ENCODE measurements around the gene DROSHA.
"Not testable (repeated sequence)": the region's sequence is repeated elsewhere in the genome, so short reads cannot be mapped to it uniquely, and the experiment has no call there.

Gene DROSHA

GRCh38 chr5:31397926-31398557, 133.9 kb downstream of the DROSHA start:
- DNase-seq (ENCODE audit: low read depth, low spot score): no peak
- TF ChIP-seq, protein P1, sequence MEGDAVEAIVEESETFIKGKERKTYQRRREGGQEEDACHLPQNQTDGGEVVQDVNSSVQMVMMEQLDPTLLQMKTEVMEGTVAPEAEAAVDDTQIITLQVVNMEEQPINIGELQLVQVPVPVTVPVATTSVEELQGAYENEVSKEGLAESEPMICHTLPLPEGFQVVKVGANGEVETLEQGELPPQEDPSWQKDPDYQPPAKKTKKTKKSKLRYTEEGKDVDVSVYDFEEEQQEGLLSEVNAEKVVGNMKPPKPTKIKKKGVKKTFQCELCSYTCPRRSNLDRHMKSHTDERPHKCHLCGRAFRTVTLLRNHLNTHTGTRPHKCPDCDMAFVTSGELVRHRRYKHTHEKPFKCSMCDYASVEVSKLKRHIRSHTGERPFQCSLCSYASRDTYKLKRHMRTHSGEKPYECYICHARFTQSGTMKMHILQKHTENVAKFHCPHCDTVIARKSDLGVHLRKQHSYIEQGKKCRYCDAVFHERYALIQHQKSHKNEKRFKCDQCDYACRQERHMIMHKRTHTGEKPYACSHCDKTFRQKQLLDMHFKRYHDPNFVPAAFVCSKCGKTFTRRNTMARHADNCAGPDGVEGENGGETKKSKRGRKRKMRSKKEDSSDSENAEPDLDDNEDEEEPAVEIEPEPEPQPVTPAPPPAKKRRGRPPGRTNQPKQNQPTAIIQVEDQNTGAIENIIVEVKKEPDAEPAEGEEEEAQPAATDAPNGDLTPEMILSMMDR (IDR thresholded peaks at IDR 0.05; ENCODE audit: low read depth, low read length): no peak
- in situ Hi-C loops (cut with HindIII; ENCODE audit: low sequenced_read_pairs): no loop called here
- no peak overlapping the region for H3K4me3 ChIP-seq (ENCODE audit: low read depth, low read length)

DNA sequence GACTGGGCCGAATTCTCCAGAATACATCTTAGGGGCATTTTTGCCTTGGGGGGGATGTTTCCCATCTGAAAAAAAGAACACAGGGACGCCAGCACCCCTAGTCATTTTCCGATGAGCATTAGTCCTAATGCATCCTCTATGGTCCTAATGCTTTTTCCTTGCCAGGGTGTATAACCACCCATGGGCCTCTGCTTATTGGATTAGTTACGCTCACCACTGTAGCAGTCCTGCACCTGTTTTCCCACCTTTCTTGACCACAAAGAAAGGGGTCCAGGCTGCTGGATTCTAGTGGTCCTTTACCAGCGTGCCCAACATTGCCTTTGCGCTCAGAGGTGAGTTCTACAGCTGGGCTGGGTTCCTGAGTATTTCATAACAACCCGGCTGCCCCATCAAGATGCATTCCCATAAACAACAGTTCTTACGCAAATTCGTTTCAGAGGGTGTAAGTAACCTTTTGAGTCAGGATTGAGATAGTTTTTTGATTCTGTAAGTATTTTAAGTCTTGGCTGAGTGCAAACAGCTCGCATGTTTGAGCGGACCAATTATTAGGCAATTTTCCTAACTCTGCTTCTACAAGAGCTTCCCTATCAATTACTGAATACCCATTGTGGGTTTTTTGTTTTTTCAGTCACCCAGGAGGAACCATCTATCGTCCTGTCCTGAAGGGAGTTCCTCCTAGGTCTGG, 135.1 kb downstream of the DROSHA start:
- DNase-seq (ENCODE audit: low read depth, low spot score): no peak
- no peak overlapping the region for H3K4me3 ChIP-seq (ENCODE audit: low read depth, low read length)
- TF ChIP-seq, protein P1 (IDR thresholded peaks at IDR 0.05; ENCODE audit: low read depth, low read length): no peak
- in situ Hi-C loops (cut with HindIII; ENCODE audit: low sequenced_read_pairs): no loop called here

DNA sequence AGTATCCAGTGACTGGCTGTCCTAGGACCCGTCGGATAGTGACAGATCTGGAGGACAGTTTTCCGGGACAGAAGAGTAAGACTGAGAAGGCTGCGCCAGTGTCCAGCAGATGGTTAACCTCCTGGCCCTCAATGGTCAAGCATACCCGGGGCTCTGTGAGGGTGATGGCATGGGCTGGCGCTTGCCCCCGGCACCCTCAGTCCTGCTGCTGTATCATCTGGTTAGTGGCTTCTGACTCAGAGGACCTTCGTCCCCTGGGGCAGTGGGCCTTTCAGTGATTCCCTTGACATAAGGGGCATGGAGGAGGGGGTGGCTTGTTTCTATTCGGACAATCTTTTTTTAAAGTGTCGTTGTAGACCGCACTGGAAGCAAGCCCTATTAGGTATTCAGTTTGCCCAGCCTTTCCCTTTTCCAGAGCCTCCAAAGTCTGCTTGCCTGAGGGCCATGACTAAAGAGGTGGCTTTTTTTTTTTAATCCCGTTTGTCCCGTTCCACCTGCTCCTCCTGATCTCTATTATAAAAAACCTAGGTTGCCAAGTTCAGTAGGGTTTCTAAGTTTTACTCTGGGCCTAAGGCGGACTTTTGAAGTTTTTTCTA, 136.3 kb downstream of the DROSHA start:
- DNase-seq (ENCODE audit: low read depth, low spot score); H3K4me3 ChIP-seq (ENCODE audit: low read depth, low read length); in situ Hi-C loops (cut with HindIII; ENCODE audit: low sequenced_read_pairs): not testable (repeated sequence)

- TF ChIP-seq, protein P1 (IDR thresholded peaks at IDR 0.05; ENCODE audit: low read depth, low read length): no peak
- no peak for DNase-seq (ENCODE audit: low read depth, low spot score)
- in situ Hi-C loops (cut with HindIII; ENCODE audit: low sequenced_read_pairs): no loop called here
- H3K4me3 ChIP-seq (ENCODE audit: low read depth, low read length): no peak overlapping the region
Observed at GRCh38 chr5:31393126-31393525, 138.8 kb downstream of the DROSHA start.

DNA sequence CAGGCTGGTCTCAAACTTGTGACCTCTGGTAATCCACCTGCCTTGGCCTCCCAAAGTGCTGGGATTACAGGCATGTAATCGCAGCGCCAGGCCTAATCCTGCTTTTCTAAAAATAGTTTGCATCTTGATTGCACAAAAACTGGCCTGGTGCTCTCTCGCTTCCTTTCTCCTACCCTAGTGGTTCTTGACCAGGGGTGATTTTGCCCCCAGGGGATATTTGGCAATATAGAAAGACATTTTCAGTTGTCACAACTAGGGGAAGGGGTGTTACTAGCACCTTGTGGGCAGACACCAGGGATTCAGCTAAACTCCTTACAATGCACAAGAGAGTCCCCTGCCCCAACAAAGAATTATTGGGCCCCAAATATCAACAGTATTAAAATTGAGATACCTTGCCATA, 139.8 kb downstream of the DROSHA start:
- H3K4me3 ChIP-seq (ENCODE audit: low read depth, low read length): no peak overlapping the region
- in situ Hi-C loops (cut with HindIII; ENCODE audit: low sequenced_read_pairs): no loop called here
- TF ChIP-seq, protein P1 (IDR thresholded peaks at IDR 0.05; ENCODE audit: low read depth, low read length): no peak
- no peak for DNase-seq (ENCODE audit: low read depth, low spot score)

DNA sequence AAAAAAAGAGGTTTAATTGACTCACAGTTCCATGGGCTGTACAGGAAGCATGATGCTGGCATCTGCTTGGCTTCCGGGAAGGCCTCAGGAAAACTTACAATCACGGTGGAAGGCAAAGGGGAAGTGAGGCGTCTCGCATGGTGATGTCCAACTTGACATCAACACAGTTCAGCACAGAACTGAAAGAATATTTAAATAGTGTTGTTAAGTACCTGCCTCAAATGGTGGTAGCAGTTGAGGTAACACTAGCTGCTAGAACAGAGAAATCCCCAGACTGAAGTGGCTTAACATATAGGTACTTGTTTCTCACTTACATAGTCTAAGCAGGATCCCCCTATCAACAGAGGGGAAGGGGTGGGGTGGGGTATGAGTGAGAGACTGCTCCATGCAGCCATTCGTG, 141.6 kb downstream of the DROSHA start:
- TF ChIP-seq, protein P1 (IDR thresholded peaks at IDR 0.05; ENCODE audit: low read depth, low read length): no peak
- in situ Hi-C loops (cut with HindIII; ENCODE audit: low sequenced_read_pairs): no loop called here
- no peak for DNase-seq (ENCODE audit: low read depth, low spot score)
- H3K4me3 ChIP-seq (ENCODE audit: low read depth, low read length): no peak overlapping the region

Data from astrocyte of the spinal cord (primary cell).